Spinal cord (tissue), 10 donors: ENCODE results near the gene PNPLA3. TPM values are rescaled to one million over a fixed set of nuclear protein-coding genes. Genes with fewer than 3 reads are reported as not detected.

Source experiments
- DNase-seq, 6 donors: peaks; one replicate each; pipeline versions ENCODE4 v3.0.0 to v3.0.0-alpha.2; 2013 to 2015; ENCODE audit warnings: low spot score in 6 of 6, low read depth in 4 of 6
- H3K27ac ChIP-seq: one replicate; pipeline ENCODE4 v1.5.1; 2013; ENCODE audit warnings: low read depth, low read length, control low read depth
- H3K27me3 ChIP-seq: one replicate; pipeline ENCODE4 v1.6.1; 2013; ENCODE audit warnings: low read length; ENCODE audit not compliant: control insufficient read depth, insufficient read depth
- H3K36me3 ChIP-seq: one replicate; pipeline ENCODE4 v1.6.1; 2013; ENCODE audit warnings: low read length; ENCODE audit not compliant: control insufficient read depth, insufficient read depth
- H3K4me1 ChIP-seq: one replicate; pipeline ENCODE4 v1.6.1; 2013; ENCODE audit warnings: low read length; ENCODE audit not compliant: control insufficient read depth, insufficient read depth
- H3K4me3 ChIP-seq: one replicate; pipeline ENCODE4 v1.5.1; 2013; ENCODE audit warnings: low read depth, low read length, control low read depth
- H3K9me3 ChIP-seq: one replicate; pipeline ENCODE4 v1.6.1; 2013; ENCODE audit warnings: low read length; ENCODE audit not compliant: control insufficient read depth, insufficient read depth
- WGBS: methylation state at CpG from one replicate; pipeline ENCODE4 v1.1.5; 2013; ENCODE audit warnings: missing lambda C conversion rate; ENCODE audit not compliant: insufficient coverage; 5-methylcytosine and 5-hydroxymethylcytosine counted together
- long read RNA-seq, 4 donors: transcript quantifications; one replicate each; lab custom pipeline, GENCODE V29; 2026
- polyA plus RNA-seq, 2 donors: library from polyadenylated mRNA; unstranded; fragments of 120-200 nt; gene quantifications; one replicate each; pipeline ENCODE4 v1.2.1, GENCODE V29; 2013; ENCODE audit not compliant: insufficient read length in 2 of 2
- total RNA-seq, 2 donors: library from RNA; depleted of rRNA in 1 of 2; stranded (reverse); fragments of 120-200 nt in 1 of 2; fragments of >200 nt in 1 of 2; gene quantifications; one replicate each; pipeline versions ENCODE4 v1.2.3 to v1.2.4, GENCODE V29; 2013 to 2014
- donor health status: healthy.

The PNPLA3 gene, protein sequence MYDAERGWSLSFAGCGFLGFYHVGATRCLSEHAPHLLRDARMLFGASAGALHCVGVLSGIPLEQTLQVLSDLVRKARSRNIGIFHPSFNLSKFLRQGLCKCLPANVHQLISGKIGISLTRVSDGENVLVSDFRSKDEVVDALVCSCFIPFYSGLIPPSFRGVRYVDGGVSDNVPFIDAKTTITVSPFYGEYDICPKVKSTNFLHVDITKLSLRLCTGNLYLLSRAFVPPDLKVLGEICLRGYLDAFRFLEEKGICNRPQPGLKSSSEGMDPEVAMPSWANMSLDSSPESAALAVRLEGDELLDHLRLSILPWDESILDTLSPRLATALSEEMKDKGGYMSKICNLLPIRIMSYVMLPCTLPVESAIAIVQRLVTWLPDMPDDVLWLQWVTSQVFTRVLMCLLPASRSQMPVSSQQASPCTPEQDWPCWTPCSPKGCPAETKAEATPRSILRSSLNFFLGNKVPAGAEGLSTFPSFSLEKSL
- total RNA-seq (1 to 10 TPM; 2.6 to 7.2 TPM), polyA plus RNA-seq (10 to 100 TPM in 1 of 2 donors, 1 to 10 TPM in 1; 8.8 to 12.1 TPM)
- long read RNA-seq, donor 1, partial matches to known transcripts = 0 of 1 reads
- long read RNA-seq, donor 1, other reads (novel, unspliced or antisense) = 0 of 1 reads
- long read RNA-seq, donor 2 = 0 reads
- long read RNA-seq, donor 3, partial matches to known transcripts = 0 of 2 reads
- long read RNA-seq, donor 3, other reads (novel, unspliced or antisense) = 0 of 2 reads
- long read RNA-seq, donor 4 = 0 reads

DNA sequence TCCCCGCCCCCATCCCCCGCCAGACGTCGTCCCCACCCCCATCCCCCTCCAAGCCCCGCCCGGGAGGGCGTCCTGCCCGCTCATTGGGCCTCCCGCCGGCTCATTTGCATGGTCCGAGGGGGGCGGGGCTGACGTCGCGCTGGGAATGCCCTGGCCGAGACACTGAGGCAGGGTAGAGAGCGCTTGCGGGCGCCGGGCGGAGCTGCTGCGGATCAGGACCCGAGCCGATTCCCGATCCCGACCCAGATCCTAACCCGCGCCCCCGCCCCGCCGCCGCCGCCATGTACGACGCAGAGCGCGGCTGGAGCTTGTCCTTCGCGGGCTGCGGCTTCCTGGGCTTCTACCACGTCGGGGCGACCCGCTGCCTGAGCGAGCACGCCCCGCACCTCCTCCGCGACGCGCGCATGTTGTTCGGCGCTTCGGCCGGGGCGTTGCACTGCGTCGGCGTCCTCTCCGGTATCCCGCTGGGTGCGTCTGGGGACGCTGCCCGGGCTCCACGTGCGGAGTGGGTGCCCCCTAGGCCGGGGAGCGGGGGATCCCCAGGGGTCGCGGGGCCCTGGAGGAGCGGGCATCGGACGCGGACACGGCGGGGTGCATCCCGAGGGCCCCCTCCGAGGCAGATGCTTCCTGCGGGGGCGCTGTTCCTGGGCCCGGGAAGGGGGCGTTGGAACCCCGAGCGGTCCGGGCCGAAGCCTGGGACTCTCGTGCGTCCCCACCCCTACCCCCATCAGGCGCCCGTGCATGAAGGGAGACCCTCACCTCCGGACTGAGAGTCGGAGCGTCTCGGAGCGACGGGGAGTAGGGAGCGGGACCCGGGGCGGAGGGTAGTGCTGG is at the start of gene PNPLA3:
TSS of gene PNPLA3 (plus strand) at position 175 of the 834 bp plus-strand sequence. CDS start at position 282, 107 bp downstream.
- DNase-seq = peak; percentile 67 to 97 (median 84)
- Histone ChIP-seq H3K27ac (peak within 1 kb of the TSS; percentile 15), H3K27me3 (peaks cover 4% of the 10 kb centered on the region), H3K4me3 (peak within 1 kb of the TSS; percentile 43), H3K36me3 (peaks cover 3% of the 10 kb centered on the region), H3K9me3 (no peaks in the 10 kb centered on the region), H3K4me1 (peaks cover 25% of the 10 kb centered on the region)
- WGBS = under 1% methylated on average over 94 of the region's 100 CpGs

DNA sequence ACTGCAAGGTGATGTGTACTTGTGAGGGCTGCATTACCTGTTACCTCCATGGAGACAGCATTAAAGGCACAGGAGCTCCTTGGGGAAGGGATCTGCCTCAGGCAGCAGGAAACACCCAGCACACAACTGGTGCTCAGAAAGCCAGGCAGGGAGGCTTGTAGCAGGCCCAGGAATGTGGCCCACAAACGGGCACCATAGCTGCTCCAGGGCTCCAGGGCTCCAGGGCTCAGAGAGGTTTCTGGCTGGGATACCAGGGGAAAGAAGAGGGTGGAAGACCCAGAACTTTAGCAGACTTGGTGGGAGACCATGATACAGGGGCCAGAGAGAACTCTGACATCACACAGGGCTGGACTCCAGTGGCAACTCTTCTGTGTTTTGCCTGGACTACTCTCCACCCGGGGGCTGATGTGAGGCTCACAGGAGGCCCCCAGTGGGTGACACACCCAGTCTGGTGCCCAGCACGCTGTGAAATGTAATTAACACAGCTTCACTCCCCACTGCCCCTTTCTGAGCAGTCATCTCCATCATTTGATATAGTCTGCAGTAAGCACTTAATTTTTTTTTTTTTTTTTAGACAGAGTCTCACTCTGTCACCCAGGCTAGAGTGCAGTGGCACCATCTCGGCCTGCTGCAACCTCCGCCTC is 46.6 kb upstream of the PNPLA3 start:
- Histone ChIP-seq H3K36me3 (no peaks in the 10 kb centered on the region), H3K27me3 (no peaks in the 10 kb centered on the region), H3K9me3 (no peaks in the 10 kb centered on the region), H3K4me3 (no peak overlapping the region), H3K27ac (no peak overlapping the region), H3K4me1 (no peaks in the 10 kb centered on the region)
- WGBS = 74% methylated on average over 4 of the region's 5 CpGs
- DNase-seq = no peak

DNA sequence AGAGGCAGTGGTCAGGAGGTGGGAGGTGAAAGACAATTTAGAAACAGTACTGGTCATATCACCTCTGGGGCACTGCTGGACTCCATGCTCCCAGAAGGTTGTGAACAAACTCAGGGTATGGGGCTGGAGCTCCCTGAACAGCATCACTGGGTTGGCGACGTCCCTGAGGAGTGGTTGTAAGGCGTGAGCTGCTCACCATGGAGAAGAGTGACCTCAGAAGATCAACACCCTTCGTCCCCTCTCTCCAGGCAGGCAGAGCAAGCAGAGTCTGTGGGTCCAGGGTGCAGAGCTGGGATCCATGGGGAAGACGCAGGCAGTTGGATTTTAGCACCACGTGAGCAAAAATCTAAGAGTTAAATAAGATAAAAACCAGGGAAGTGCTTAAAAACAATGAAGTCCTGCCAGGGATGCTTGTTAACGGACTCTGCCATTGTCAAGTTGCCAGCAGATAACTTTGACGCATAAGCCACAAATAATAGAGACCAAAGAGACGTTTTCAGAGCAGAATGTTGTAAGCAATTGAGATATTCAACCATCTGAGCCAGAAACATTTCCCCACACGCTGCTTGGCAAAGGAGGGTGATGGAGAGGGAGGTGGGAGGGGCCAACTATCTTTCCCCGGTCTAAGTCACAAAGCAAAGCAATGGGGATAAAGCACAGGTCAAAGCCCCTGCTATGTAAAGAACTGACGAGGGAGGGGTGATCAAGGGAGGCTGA is 45.4 kb upstream of the PNPLA3 start:
- DNase-seq = peak in 2 of 6 donors; percentile 21 to 57
- no peak overlapping the region for H3K27ac ChIP-seq
- 21% methylated on average over 4 of the region's 12 CpGs for WGBS
- H3K36me3 ChIP-seq = no peaks in the 10 kb centered on the region
- H3K9me3 ChIP-seq = no peaks in the 10 kb centered on the region
- H3K27me3 ChIP-seq = no peaks in the 10 kb centered on the region
- no peak overlapping the region for H3K4me3 ChIP-seq
- H3K4me1 ChIP-seq = no peaks in the 10 kb centered on the region

DNA sequence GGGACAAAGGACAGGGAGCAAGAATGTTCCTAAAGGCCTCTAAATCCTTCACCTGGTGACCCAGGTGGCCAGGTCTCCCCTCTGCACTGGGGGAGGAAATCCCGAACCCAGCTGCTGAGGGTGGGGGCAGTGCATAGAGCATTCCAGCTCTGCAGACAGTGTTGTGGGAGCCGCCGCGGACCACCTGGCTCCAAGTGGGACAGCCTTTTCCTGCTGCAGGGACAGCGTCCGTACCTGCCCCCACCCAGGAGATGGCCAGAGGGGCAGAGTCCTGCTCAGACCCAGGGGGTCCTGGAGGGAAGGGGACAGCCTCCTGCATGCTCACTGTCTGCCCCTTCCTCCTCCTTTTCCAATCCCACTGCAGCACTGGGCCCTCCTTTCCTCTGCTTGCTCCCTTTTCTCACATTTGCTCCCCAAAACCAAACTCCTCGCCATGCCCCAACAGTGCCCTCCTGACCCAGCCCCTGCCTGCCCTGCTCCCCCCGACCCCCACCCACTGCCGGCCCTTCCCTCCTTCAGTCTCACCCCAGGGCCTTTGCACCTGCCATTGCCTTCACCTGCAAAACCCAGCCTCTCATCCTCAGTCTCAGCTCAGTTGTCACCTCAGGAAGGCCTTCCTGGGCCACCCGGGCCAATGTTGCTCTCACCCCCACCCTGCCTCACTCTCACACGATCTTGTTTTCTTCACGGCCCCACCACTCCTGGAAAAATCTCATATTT is 44.6 kb upstream of the PNPLA3 start:
- Histone ChIP-seq H3K4me1 (no peaks in the 10 kb centered on the region), H3K27ac (no peak overlapping the region), H3K27me3 (no peaks in the 10 kb centered on the region), H3K9me3 (no peaks in the 10 kb centered on the region), H3K4me3 (no peak overlapping the region), H3K36me3 (no peaks in the 10 kb centered on the region)
- no peak for DNase-seq
- 70% methylated on average over 12 of the region's 12 CpGs for WGBS

DNA sequence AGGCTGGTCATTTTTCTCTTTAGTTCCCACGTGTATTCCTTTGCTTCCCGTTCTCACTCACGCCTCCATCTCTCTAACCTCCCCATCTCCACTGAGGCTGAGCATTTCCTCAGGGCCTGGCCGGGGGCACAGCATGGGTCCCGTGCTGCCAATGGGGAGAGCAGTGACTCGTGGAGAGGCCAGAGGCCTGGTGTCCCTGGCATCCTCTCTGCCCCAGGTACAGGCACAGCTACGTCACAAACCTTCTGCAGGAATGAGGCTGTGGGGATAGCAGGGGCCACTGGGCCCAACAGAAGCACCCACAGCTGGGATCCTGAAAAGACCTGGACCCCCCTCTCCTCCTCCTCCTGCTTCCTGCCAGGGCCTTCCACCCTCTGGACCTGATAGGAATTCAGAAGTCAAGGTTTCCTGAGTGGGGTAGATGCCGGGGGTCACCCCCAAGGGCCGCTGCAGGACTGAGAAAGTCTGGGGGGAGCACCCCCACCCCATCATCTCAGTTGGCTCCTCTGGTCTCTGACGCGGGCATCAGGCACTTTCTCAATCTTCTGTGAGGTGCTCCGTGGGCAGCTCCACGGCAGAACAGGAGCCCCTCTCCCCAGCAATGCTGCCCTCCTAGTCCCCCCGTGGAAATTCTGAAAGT is 43.6 kb upstream of the PNPLA3 start:
- Histone ChIP-seq H3K4me1 (no peaks in the 10 kb centered on the region), H3K27ac (no peak overlapping the region), H3K4me3 (no peak overlapping the region), H3K27me3 (no peaks in the 10 kb centered on the region), H3K9me3 (no peaks in the 10 kb centered on the region), H3K36me3 (no peaks in the 10 kb centered on the region)
- DNase-seq = no peak
- 88% methylated on average over 11 of the region's 14 CpGs for WGBS

DNA sequence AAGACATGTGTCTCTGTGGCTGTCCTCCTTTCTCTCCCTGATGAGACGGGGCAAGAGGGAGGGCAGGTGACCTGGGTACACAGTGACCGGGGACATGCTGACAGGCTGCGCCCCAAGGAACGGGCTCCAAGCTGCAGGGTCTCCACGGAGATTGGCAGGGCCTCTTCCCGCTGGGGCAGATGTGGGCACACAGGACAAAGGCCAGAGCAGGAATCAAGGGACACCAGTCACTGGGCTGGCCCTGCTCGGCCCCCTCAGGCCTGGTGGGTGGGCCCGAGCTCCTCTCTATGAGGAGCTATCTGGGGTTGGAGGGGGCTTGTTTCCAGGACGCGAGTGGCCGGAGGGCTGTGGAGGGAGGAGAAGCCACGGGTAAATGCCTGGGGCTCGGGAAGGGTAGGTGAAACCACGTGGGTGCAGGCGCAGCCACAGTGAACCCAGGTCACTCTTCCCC is 43.0 kb upstream of the PNPLA3 start:
- Histone ChIP-seq H3K4me1 (no peaks in the 10 kb centered on the region), H3K27ac (no peak overlapping the region), H3K9me3 (no peaks in the 10 kb centered on the region), H3K4me3 (no peak overlapping the region), H3K27me3 (no peaks in the 10 kb centered on the region), H3K36me3 (no peaks in the 10 kb centered on the region)
- 78% methylated on average over 11 of the region's 15 CpGs for WGBS
- DNase-seq = no peak

DNA sequence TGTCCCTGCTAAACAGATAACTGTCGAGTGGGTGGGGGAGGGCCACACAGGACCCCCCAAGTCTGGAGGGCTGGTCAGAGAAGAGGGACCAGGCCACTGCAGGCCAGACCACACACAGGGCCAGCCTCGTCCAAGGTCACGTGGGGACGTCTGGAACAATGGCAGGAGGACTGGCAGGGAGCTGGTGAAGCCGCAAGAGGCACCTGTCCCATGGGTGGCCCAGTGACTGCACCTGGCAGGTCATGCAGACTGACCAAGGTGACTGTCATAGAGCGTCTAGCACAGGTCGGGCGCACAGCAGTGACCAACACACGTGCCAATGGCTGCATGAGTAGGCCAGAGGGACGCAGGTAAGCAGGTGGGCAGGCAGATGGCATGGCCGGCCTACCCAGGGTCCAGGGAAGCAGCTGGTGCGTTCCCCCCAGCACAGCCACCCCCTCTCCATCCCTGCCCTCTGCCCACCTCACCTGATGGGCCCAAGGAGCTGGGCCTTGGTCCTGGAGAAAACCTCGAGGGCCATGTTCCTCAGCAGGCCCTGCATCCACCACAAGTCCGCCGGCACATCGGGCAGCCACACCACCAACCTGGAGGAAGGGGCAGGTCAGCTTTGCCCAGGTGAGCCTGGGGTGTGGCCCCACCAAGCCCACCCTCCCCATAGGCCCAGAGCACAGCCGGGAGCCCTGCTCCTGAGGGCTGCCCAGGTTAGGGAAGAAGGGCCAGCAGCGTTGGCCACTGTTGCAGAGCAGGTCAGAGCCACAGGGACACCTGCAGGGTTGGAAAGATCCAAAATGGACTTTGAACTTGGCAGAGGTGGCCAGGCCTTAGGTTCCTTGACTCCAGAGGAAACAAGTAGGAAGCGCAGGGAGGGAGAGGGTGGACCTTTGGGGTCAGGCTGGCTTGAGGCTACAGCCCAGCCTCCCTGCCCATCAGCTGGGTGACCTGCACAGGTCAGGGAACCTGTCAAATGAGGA is 42.2 kb upstream of the PNPLA3 start:
- Histone ChIP-seq H3K9me3 (no peaks in the 10 kb centered on the region), H3K4me1 (no peaks in the 10 kb centered on the region), H3K36me3 (no peaks in the 10 kb centered on the region), H3K27ac (no peak overlapping the region), H3K4me3 (no peak overlapping the region), H3K27me3 (no peaks in the 10 kb centered on the region)
- 89% methylated on average over 19 of the region's 19 CpGs for WGBS
- DNase-seq = no peak
